ENCODE measurements around the gene AMER1.

The AMER1 gene

DNA sequence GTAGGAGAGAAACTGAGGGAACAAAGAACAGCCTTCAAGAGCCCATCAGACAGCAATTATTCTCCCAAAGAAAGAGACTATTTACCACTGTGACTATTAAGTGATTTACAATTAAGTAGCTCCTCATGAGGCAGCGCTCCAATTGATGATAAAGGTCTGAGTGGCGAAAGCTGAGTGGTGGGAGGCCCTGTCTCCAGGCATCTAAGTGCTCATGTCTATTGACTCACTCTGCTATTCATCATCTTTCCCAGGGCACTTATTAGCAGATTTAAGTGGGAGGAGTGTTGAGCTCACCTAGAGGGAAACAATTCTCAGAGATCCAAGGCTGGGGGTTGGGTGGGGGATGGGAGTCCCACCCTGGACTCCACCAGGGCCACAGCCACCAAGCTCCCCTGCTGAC, 23.3 kb downstream of the AMER1 start:
- peak; percentile 21 for DNase-seq

GRCh38 chrX:64176876-64177275, 28.6 kb downstream of the AMER1 start:
- no peak for DNase-seq

- no peak for DNase-seq
These were observed 35.5 kb downstream of the AMER1 start for GRCh38 chrX:64169988-64170387.

GRCh38 chrX:64152857-64153256, 52.7 kb downstream of the AMER1 start:
- no peak for DNase-seq

- DNase-seq = no peak
These were observed 53.6 kb downstream of the AMER1 start for GRCh38 chrX:64151911-64152310.

DNA sequence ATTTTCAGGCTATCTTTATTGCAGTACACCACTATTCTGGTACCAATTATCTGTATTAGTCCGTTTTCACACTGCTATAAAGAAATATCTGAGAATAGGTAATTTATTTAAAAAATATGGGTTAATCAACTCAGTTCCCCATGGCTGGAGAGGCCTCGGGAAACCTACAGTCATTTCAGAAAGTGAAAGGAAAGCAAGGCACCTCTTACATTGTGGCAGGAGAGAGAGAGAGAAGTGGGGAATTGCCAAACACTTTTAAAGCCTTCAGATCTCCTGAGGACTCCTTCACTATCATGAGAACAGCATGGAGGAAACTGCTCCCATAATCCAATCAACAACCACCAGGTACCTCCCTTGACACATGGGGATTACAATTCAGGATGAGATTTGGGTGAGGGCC, 54.7 kb downstream of the AMER1 start:
- DNase-seq = no peak

Data from NCI-H2227 treated with DMSO at 0.1 percent for 48 hours (cell line).